NCI-H2227 (cell line): ENCODE measurements around the gene ACOXL.
A peak's percentile ranks its signal among the peaks of the same experiment; 100 is the strongest.
"Not testable (repeated sequence)": the region's sequence is repeated elsewhere in the genome, so short reads cannot be mapped to it uniquely, and the experiment has no call there.

Source experiments
- DNase-seq: peaks from one replicate; lab custom pipeline; 2025; ENCODE audit not compliant: unreplicated experiment; lab: John Stamatoyannopoulos, UW

Gene ACOXL

DNA sequence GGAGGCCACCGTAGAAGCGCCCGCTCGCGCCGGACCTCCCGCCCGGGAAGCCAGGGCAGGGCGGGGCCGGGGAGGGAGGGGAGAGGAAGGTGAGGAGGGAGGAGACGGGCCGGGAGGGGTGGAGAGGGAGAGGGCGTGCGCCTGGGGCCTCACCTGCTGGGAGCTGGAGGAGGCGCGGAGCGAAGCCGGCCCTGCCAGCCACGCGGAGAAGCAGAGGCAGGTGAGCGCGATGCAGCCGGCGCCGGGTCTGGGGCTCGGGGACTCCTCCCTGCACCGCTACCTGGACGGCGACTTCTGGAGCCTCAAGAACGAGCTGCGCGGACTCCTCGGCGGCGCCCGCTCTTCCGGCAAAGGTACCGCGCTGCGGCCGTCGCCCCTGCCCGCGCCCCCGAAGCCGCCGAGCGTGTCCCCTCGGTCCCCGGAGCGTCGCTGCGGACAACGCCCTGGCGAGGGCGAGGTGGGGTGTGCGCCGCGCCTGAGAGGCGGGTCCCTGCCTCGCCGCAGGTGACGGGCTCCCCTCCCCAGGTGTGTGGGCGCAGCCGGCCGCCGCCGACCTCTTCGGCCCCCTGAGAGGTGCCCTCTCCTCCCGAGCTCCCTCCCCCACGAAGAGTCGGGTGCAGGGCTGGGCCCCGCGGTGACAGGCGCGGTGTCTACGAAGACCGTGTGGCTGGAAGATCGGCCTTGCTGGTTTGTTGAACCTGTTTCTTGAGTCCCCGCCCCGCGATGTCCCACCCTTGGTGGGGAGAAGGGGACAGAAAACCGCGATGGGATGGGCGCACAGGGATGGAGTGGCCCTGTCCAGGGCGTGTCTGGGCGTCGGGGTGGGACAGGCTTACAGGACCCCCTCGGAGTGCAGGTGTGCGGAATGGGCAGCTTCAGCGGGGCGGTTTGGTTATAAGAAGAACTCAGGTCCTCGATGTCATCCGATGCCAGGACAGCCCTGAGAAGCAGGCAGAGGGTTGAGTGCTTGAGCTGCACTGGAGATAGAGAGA, at the start of gene ACOXL:
Gene ACOXL (plus strand): TSS at position 152 of the 992 bp plus-strand sequence. CDS start 35,817 bp downstream, outside the sequence.
- DNase-seq, result peak; percentile 8

DNA sequence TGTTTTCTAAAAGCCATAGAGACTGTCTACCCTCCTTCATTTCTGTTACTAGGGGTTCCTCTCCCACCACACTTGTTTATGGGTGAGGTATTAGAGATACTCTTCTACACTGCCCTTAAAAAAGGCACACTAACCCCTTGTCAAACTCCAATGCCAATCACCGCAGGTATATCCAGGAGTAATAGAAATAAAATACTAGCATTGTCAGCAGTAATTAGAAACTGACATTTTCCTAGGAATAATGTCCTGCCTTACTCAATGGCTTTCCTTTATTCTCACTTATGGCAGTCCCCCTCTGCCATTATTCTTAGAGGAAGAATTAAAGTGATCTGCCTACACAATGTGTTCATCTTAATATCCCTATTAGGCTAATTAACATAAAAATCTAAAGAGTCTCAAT, 49.5 kb upstream of the ACOXL start:
- DNase-seq, result no peak

DNA sequence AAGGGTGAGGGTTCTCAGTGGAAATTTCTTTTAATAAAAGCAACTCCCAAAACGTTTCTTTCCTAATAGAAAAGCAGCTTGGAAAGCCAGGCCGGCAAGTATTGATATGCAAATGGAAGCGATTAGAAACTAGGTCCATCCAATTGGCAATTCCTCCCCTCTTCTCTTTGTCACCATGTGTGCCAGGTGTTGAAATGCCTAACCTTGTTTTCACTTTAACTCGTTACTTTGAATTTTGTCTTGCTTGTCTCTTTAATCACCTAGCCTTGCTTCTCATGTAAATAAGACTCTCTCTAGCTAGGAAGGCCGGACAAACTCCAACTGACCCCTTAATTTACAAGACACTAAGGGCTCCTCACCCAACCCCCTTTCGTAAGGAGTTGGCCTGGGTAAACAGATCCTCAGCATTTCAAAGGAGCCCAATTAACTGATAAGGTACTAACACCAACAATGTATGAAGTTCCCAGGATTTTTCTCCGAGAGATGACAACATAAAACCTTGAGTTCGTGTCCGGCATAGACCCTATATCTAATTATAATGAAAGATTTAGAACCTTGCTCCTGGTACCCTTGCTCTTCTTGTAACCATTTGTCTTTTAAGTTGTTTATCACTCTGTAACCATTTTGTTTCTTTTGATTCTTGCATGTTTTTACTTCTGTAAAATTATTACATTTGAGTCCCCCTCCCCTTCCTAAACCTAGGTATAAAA, 44.4 kb upstream of the ACOXL start:
- not testable (repeated sequence) for DNase-seq

DNA sequence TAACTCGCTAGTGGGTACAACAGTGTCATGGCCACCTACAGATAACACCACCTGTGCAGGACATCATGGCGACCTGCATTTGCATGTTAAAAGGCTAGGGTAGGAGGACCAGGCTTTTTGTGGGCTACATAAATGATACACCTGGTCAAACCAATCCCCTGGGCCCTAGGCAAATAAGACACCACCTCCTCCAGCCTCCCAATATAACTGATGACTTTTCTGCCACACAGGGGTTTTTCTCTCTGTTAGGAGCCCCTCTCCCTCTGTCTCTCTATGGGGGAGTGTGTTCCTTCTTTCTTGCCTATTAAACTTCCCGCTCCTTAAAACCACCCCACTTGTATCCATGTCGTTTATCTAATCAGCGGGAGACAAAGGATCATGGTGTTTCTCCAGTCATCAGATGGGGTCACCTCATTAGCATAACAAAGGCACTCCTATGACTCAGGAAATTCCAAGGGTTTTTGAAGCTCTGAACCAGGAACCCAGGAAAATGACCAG, 43.7 kb upstream of the ACOXL start:
- DNase-seq, result no peak

DNA sequence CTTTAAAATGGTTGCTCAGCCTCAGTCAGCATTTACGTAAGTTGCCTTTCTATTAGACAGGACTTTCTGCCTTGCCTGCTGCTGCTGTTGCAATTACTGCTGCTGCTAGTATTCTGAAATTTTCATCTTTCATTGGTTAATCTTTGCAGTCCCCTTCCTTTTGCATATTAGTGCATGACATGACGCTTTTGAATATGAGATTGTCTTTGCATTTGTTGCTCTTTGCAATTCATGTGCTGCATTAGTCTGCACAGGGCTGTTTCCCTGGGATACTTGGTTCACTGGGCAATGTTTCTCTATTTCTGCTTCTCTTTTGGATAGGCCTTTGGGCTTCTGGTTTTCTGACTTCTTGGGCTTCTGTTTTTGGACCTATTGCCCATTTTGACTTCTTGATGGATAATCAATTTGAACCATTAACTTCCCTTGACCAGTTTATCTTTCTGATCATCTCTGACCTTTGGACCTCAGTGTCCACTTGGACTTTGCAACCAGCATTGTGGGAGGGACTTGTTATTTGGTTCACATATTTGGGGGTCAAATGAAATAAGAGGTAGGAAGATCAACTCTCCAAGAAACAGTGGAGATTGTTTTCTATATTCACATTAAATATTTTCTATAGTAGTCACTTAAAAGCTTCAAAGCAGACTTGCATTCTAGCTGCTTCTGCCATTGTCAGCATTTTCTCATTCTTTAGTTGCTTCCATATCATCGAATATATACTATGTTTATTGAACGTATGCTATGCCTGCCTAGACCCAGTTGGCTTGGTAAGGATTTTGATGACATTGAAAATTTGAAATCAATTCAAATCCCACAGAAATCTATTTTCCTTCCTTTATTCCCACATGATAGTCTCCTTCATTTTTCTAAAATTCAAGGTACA, 42.0 kb upstream of the ACOXL start:
- no peak for DNase-seq

DNA sequence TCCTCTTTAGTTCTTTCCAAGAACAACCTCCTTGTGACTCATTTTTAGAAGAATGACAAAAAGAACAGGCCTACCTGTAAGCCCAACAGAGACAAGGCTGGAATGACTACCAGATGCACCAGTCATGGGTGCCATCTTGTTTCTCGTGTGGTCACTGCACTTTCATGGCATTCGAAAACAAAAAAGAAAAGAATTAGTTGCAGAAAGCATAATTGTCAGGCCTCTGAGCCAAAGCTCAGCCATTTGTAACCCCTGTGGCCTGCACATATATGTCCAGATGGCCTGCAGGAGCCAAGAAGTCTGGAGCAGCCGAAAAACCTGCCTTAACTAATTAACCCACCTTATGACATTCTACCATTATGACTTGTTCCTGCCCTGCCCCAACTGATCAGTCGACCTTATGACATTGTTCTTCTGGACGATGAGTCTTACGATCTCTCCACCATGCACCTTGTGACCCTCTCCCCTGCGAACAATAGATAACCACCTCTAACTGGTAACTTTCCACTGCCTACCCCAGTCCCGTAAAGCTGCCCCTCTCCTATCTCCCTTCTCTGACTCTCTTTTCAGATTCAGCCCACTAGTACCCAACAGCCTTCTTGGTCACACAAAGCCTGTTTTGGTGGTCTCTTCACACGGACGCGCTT, 40.6 kb upstream of the ACOXL start:
- no peak for DNase-seq

DNA sequence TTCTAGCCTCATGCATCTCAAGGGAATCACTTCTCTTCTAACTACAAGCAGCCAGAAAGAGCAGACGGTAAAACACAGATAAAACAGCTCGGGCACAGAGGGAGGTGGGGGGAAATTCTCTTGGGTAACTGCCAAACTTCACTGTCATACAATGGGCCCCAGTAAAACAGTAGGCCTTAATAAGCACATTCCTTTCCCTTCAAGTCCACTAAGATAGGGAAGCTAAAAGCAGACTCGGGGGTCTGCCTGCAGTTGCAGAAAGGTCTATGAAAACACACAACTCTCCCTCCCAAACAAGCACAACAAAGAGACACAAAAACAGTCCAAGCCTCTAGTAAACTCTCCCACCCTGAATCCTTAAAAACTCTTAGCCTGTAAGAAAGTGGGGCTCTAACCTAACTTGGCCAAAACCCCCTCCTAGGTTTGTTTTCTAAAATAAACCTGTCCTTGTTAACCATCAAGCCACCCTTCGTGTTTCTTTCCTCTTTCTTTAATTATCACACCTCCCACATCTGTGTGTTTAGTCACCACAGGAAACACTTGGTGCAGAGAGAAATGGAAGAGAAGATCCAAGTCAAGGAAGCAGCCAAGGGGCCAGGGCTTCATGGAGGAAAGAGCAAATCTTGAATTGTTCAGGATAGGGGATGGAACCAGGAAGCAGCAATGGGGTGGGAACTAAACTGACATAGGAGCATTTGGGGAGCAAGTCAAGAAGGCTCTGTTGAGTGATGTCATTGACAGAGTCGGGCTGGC, 37.1 kb upstream of the ACOXL start:
- DNase-seq, result not testable (repeated sequence)

DNA sequence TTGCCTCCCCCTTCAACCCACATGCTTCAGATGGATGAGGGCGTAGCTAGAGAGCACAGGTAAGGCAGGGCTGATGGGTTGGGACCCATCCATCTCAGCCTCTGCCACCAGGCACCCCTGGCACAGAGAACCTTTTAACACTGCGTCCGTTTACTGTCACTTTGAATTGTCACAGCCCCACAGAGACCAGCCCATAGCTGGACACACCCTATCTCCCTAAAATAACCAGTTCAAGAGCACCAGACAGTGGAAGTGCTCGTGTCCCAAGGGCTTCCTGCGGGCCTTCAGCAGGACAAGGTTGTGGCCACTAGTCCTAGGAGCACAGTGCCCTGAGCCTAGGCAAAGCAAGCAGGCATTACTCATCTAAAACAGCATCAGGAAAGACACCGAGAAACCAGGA, 34.1 kb upstream of the ACOXL start:
- not testable (repeated sequence) for DNase-seq

DNA sequence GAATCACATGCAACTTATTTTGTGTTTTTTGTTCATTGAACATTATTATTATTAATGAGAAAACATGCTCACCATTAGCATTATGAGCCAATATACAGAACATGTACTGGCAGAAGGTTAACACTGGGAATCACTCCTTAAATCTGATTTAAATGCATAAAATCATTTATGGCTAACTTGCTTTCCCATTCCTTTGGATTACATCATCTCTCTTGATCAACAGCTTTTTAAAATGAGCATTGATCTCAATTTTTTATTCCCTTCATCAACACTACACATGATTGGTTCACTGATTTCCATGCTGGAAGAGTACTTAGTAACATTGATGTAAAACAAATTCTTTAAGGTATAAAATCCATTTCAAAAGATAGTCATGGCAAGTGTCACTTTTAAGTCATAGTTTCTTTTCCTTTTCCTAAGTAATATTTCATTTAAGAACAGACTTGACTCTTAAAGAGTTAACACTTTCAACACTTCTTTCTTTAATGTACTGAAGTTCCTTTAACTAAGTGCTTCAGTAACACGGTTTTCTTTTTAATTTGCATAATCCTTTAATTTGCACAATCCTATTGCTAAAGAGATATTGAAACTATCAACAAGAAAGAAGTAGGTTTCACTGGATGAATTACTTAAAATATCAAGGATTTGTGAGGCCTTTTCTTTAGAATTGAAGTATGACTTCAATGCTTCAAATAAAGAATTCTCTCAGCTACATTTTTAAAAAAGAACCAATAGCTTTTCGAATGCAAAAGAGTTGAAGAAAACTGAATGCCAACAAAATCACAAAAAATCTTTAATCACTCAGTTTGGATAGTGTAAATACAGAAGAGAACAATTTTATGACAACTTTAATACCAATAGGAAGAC, 29.6 kb upstream of the ACOXL start:
- no peak for DNase-seq

DNA sequence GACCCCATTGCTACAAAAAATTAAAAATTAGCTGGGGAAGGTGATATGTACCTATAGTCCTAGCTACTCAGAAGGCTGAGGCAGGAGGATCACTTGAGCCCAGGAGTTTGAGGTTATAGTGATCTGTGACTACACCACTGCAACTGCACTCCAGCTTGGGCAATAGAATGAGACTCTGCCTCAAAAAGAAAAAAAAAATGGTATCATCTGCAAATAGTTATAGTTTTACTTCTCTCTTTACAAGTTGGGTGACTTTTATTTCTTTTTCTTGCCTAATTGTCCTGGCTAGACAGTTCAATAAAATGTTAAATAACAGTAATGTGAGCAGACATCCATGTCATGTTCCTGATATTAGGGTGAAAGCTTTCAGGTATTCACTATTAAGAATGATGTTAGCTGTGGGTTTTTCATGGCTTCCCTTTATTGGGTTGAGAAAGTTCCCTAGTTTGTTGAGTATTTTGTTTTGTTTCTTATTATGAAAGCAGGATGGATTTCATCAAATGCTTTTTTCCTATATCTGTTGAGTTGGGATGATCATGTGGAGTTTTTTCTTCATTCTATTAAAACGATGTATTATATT, 24.9 kb upstream of the ACOXL start:
- no peak for DNase-seq

DNA sequence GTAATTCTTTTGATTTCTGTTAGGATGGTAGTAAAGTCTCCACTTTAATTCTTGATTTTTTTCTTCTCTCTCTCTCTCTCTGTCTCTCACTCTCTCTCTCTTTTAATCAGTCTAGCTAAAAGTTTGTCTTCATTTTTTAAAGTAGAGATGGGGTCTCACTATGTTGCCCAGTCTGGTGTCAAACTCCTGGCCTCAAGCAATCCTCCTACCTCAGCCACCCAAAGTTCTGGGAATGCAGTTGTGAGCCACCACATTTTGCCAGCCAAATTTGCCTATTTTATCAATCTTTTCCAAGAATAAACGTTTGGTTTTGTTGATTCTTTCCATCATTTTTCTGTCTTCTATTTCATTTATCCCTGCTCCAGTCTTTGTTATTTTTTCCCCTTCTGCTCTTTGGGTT, 23.9 kb upstream of the ACOXL start:
- DNase-seq, result no peak

DNA sequence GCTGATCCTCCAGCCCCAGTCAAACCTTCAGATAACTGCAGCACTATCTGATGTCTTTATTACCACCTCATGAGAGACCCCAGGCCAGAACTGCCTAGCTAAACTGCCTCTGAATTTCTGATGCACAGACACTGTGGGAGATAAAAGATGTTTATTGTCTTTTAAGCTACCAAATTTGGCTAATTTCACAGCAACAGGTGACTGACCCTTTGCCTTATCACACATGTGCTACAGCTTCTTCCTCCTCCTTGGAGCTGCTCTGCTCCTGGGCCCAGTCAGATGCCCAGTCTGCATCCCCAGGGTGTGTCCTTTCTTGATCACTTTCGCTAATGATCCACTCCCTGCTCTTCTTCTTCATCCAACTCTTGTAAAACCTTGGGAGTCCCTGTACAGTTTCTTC, 19.6 kb upstream of the ACOXL start:
- no peak for DNase-seq

DNA sequence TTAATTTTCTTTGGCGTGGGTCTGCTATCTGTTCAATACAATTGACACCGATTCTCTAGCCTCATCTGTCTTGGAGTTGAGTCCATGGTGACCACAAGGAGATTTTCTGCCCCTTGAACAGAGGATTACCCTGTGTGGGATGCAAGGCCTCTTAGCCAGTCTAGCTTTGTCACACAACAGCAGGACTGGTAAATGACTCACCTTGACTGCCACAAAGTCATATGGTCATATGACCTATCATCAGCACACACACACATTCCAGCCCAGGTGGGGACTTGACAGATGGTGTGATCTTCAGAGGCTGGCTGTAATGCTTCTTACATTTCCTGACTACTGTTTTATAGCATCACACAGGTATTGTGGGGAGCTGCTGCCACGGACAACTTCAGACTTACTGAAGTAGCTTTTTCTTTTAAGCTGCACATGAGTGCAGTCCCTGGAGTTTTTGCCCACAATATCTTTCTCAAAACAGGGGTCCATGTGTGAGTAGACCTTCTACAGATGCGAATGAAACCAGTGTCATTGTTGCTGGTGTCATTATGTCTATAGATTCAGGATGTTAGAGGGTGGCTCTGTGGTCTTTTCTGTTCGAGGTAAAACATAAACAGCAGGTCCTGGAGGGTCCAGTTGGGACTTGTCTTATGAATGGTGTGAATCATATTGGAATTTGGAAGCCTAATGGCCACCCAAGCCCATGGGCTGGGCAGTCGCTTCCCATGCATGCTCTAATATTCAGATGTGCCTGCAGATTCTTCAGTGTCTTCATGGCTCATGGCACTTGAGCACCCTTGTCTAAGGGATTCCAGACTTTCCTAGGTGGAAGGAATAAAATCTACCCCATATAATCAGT, 18.6 kb upstream of the ACOXL start:
- DNase-seq, result no peak

DNA sequence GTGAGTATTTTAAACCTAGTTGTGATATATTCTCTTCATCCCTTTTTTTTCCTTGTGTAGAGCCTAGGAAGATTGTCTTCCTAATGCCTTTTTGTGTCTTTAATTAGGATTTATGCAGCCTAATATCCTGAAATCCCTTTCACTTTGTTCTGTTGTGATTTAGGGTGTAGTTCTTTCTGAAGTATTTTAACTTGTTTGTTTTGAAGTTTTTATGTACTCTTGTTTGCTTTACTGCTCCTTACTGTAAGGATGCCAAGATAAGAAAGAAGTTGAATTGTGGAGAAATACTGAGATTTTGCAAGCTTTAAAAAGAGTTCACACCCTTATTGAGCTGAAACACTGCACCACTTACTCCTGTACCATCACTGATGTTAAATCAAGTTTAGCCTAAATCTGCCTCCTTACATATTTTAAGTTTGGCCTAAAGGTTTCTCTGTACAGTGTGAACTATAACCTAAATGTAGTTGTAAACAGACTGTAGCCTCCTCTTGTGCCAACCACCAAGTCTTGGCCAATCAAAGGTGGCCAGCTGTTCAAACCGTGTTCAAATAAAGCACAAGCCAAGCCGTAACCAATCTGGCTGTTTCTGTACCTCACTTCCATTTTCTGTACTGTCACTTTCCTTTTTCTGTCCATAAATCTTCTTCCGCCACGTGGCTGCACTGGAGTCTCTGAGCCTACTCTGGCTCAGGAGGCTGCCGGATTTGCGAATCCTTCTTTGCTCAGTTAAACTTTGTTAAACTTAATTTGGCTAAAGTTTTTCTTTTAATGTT, 17.7 kb upstream of the ACOXL start:
- DNase-seq, result no peak

DNA sequence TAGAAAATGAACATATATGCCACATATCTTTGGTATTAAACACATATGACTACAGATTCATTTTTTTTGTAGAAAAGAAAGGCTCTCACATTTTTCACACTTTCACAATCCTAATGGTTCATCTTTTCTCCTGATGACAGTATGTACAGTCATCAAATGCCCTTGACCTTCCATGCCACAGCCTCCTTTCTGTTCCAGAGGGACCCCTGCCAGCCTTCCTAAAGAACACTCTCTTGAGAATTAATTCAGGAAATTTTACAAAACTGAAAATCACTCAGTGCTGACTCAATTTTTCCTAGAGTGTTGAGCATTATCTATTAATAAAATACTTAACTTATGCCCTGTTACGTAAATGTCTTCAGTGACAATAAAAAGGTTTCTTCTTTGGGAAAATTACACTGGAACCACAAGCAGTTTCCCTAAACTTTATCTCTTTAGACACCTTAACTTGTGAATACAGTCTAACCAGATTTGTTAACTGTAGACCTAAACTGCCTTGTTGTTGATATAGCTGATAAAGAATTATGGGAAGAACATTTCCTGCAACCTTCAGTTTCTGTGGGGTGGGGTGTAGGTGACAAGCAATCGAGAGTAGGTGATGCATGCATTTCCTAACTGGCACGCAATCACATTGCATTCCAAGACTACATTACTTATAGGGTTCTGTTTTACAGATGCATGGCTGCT, 15.3 kb upstream of the ACOXL start:
- DNase-seq, result no peak

DNA sequence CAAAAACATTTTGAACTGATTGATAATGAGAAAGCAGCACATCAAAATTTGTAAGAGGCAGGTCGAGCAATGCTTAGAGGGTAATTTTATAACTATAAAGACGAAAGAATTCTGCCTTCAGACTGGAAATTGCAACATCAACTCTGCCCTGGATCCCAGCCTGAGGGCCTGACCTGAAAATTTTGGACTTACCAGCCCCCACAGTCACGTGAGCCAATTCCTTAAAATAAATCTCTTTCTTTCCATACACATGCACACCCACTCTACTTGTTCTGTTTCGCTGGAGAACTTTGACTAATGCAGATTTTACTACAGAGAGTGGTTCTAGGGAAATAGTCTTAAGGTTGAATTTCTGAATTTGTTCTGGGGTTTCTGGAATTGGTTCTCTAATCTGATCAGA, 14.6 kb upstream of the ACOXL start:
- DNase-seq, result no peak
